HG03139 (cell line): ENCODE measurements around the gene OR2V2.
"Not testable (repeated sequence)": the region's sequence is repeated elsewhere in the genome, so short reads cannot be mapped to it uniquely, and the experiment has no call there.

Experiments used
- ATAC-seq: cut with Tn5 transposase; IDR thresholded peaks from one replicate; pipeline ENCODE4 v1.9.1; 2021; ENCODE audit not compliant: unreplicated experiment

Gene OR2V2

DNA sequence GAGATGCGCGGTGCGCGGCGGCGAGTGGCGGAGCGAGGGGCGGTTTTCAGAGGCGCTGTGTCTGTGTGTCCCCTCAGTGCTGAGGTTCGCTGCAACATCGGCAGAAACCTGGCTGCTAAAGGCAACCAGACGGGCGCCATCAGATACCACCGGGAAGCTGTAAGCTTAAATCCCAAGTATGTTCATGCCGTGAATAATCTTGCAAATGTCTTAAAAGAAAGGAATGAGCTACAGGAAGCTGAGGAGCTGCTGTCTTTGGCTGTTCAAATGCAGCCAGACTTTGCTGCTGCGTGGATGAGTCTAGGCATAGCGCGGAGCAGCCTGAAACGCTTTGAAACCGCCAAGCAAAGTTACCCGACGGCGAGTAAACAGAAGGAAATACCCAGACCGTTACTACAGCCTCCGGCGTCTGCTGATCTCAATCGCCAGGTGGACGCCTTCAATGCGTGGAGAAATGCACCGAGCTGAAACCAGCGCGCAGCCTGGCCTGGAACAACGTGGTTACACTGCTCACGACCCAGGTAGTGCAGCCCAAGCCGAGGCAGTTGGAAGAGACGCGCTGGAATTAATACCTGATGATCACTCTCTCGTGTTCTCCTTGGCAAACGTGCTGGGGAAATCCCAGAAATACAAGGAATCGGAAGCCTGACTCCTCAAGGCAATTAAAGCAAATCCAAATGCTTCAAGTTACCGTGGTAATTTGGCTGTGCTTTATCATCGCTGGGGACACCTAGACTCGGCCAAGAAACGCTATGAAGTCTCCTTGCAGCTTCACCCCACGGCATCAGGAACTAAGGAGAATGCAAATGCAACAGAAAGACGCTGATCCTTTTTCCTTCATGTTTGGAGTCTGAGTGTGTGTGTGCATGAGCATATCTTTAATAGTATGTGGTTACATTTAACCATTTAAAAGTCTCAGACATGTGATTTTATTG is 32.3 kb upstream of the OR2V2 start:
- ATAC-seq = no peak

- ATAC-seq = no peak
Observed at GRCh38 chr5:181118369-181118768, 29.0 kb upstream of the OR2V2 start.

DNA sequence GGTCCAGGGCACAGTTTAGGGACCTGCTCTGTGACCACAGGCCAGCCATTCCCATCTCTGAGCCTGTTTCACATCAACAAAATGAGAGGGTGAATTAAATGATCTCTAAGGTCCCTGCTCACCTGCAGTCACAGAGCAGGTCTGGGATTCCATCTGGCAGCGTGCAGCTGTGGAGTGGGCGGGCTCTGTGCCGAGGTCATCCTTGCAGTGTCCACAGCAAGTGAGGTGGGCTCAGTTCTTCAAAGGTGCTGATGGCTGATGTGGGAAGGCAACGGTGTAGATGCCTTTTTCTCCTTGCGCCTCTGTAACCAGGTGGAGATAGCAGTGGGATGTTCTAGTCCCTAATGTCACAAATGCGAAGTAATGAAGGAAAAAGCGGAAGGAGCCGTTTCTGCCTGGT is 28.3 kb upstream of the OR2V2 start:
- ATAC-seq = no peak

DNA sequence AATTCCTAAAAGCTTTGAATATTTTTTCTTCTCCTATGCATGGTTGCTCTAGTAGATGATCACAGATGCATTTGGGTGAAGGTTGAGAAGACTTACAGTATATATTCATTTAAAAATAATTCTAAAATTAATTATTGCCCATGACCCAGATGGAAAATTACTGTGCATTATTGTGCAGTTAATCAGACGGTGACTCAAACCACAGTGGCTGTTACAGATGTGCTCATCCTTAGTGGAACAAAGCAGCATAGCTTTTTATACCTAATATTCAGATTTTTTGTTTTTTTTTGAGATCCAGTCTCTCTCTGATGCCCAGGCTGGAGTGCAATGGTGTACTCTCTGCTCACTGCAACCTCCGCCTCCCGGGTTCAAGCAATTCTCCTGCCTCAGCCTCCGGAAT is 27.1 kb upstream of the OR2V2 start:
- no peak for ATAC-seq

DNA sequence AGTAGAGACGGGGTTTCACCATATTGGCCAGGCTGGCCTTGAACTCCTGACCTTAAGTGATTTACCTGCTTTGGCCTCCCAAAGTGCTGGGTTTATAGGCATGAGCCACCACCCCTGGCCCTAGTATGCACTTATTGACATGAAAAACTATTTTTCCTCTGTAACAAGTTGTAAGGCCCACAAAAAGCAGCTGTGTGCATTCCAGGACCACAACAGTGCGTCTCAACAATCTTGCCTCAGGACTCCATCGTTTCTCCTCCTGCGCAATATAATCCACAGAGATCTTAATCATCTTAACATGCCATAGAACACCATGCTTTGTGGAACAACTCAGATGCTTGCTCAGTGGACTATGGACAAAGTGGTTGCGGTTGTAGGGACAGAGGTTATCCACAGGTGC is 26.6 kb upstream of the OR2V2 start:
- no peak for ATAC-seq

GRCh38 chr5:181121675-181122561 is 25.5 kb upstream of the OR2V2 start:
- ATAC-seq = no peak

GRCh38 chr5:181124526-181124925 is 22.9 kb upstream of the OR2V2 start:
- ATAC-seq = no peak

- no peak for ATAC-seq
Observed at GRCh38 chr5:181126841-181127240, 20.5 kb upstream of the OR2V2 start.

DNA sequence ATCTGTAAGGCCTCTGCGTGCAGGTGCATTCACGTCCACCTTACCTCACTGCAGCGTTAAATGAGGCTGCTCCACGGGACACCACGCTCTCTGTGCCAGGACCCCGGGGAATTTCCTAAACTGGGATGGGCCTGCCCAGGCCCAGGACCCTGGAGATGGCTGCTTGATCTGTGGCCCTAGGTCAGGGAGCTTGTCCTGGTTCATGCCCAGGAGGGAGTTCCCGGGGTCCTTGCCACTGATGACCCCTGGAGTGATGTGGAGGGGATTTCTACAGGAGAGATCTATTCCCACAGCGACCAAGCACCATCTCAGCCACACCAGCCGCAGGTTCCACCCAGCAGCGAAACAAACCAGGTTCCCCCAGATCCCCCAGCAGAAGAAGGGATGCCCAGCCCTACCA is 19.9 kb upstream of the OR2V2 start:
- ATAC-seq = no peak

DNA sequence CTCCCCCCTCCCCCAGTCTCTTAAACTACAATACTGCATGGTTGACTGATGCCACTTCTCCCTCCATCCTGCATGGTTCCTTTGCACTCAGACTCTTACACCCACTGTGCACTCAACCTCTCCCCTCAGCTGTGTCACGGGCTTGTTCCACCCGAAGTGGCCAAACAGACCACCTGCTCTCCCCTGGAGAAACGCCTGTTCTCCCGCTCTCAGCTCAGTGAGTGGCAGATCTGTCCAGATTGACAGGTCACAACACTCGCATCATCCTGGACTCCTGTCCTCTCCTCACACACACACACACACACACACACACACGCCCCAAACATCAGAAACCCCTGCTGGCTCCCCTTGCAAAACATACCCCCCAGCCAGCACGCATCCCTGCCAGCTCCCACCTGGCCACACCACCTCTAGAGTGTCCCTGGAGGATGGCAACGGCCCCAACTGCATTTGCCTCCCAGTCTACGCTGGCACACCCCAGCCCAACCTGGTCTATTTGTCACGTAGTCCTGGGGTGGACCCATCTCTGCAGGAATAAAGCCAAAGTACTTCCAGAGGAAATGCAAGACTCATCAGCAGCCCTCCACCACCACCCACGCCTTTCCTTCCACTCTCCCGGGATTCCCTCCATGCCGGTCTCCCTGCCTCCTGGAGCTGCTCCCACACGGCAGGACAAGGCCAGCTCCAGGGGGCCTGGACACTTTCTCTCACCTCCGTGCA is 19.3 kb upstream of the OR2V2 start:
- no peak for ATAC-seq

DNA sequence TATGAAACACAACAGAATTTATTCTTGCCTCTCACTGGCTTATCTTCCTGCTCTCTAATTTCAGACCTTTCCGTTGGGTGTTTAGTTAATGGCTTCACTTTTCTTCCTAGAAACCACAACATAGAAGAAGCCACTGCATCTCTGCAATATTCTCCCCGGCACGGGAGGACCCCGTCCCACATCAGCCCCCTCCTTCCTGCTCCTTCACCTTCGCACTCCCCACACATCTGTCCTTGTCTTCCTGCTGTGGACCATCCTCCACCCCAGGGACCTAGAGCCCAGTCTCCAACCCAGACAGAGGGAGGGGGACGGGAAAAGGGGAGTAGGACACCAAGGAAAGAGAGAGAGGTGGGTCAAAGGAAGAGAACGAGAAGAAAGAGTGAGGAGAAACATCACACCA is 17.8 kb upstream of the OR2V2 start:
- ATAC-seq = no peak

GRCh38 chr5:181130081-181130480 is 17.3 kb upstream of the OR2V2 start:
- not testable (repeated sequence) for ATAC-seq

GRCh38 chr5:181130832-181131496 is 16.4 kb upstream of the OR2V2 start, which contains the start of gene OR2V1:
TSS of gene OR2V1 (minus strand) at chr5:181131169. CDS start at chr5:181125304, 5,865 bp downstream.
- ATAC-seq = no peak

GRCh38 chr5:181131514-181131913 is 15.9 kb upstream of the OR2V2 start:
- ATAC-seq = no peak

DNA sequence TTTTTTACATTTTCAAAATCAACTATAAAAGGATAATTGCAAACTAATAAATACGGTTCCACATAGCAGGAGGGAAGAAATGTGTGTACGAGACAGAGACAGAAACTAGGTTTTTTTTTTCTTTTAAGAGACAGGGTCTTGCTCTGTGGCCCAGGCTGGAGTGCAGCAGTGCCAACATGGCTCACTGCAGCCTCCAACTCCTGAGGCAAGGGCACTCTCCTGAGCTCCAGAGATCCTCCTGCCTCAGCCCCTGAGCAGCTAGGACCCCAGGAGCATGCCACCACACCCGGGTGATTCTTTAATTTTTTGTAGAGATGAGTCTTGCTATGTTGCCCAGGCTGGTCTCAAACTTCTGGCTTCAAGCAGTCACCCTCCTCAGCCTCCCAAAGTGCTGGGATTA is 14.3 kb upstream of the OR2V2 start:
- ATAC-seq = no peak

DNA sequence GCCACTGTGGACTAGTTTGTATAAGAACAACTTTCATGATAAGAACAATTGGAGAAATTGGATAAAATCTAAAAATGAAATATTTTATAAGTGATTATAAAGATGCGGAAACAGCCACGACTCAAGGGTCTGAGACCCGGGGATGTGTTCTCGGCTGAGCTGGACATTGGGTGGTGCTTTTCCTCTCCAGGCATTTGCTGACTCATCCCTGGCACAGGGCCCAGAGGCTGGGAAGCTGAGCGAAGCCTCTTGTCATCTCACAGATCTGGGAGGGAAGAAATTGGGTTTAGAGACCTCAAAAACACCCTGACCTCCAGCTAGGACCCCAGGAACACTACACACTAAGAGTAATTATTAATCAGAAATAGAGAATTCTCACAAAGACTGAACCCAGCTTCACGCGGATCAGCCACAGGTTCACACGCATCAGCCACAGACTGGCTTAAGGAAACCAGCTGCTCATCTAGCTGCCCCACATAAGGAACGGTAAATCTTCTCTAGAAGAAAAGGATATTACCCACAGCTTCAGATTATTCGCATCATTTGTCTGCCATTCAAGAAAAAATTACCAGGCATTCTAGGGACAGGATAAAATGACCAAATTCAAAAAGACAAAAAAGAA is 13.7 kb upstream of the OR2V2 start:
- no peak for ATAC-seq

DNA sequence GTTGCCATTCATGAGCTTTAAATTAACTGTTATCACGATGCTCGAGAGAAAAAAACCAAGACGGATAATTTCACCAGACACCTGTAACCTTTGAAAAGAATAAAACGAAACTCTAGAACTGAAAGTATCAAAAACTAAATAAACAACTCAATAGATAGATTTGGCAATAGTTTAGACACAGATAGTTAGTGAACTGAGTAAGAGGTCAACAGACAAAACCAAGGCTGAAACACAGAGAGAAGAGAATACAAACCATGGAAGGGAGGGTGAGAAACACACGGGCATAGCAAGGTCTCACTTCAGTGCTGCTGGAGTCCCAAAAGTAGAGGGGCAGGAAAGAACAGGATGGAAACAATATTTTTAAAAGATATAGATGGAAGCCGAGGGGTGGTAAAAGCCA is 13.1 kb upstream of the OR2V2 start:
- no peak for ATAC-seq

DNA sequence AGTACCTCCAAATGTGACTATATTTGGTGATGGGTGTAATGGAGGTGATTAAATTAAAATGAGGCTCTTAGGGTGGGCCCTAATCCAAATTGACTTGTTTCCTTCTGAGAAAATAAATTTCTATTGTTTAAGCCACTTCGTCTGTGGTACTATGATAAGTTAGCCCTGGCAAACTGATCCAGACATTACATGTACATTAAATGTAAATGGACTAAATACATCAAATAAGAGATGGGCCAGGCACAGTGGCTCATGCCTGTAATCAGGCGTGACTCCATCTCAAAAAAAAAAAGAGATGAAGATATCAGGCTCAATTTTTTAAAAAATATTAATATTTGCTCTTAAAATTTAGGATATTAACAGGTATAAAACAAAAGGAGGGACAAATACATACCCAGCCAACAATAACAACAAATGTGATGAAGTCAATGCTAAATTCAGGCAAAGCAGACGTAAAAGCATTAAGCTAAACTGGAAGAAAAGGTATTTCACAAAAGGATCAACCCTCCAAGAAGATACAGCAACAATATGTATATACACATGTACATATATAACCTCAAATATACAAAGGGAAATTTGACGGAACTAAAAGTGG is 10.9 kb upstream of the OR2V2 start:
- no peak for ATAC-seq

DNA sequence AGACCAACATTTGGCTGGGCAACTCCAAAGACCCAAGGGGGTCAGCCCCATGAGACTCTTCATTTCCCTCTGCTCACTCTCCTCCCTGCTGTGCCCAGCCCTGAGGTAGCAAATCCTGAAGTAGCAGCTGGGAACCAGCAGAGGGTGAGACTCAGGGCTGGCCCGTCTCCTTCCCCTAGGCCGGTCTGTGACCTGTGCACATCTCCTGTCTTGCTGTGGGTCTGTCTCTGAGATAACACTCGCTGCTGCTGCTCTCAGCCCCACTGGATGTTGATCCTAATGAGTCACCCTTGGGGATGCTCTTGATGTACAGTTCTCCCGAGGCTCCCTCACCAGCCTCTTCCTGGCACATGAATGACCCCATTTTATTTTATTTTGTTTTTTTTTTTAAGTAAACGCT is 9.1 kb upstream of the OR2V2 start:
- ATAC-seq = no peak

DNA sequence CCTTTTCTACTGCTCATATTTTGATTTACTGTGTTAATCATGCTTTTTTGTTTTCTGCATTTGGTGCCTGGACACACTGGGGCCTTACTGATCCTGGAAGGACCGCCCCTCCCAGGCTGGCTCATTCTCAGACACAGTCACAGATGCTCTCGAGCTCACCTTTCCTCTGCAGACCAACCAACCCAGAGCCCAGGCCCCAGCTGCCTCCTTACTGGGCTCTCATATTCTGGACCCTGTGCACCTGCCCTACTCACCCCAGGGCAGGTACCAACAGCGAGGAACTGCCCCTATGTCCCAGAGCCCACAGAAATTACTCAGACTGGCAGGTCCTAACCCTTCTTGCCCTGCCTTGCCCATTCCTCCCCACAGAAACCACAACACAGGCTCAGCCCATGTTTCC is 6.6 kb upstream of the OR2V2 start:
- no peak for ATAC-seq
